Transverse colon (tissue), 4 donors: ENCODE data around the gene HEXD.

Experiments
- POLR2AphosphoS5 ChIP-seq, 3 donors: sonication (generic); formaldehyde crosslinking; IDR thresholded peaks; one replicate each; pipeline ENCODE4 v1.6.1; 2016; ENCODE audit warnings: antibody characterized with exemption in 3 of 3
- TF ChIP-seq, protein P1 (sequence below), 5 experiments: fragments of 200-600 bp in 3 of 5; fragments of 450-650 bp in 2 of 5; sonication (generic) in 3 of 5; IDR thresholded peaks; 1 replicate in 2 of 5; 2 replicates in 3 of 5; pipeline ENCODE4 v1.5.1; 2016 to 2017; ENCODE audit warnings: antibody characterized with exemption in 5 of 5, inconsistent platforms in 3 of 5, mild to moderate bottlenecking in 2 of 5, moderate library complexity in 1 of 5

DNA sequence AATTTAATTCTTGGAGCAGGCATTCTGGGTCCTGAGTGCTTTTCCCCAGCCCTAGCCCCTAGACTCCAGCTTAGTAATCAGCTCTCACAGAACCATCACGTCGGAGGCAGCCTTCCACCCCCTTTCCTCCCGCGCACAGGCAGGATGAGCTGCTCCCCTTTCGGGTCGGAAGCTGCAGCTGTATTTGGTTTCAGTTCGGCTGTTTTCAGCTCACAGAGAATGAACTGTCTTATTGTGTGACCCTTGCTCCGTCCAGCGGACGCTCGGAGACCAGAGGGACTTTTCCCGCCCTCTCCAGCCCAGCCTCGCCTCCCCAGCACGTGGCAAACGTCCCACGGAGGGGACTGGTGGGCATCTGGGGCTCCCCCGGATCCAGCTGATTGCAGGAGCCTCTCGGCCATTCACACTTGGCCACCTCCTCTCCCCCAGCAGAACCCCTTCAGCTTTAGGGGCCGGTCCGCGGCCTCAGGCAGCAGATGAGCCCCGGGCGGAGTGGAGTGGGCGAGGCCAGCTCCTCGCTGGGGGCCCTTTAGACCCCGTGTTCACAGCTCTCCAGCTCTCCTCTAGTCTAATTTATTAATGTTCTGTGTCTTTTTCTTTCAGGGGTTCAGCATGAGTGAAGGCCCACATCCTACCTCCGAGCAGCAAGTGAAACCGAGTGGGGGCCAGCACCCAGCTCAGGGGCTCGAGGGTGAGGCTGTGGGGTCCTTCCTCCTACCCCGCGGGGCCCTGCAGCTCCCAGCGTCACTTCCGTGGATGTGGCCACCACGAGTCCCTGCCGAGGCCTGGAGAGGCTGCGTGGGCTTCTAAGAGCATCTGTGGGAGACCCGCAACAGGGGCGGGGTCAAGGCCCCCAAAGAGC lies 47.4 kb upstream of the HEXD start:
- TF ChIP-seq, protein P1, sequence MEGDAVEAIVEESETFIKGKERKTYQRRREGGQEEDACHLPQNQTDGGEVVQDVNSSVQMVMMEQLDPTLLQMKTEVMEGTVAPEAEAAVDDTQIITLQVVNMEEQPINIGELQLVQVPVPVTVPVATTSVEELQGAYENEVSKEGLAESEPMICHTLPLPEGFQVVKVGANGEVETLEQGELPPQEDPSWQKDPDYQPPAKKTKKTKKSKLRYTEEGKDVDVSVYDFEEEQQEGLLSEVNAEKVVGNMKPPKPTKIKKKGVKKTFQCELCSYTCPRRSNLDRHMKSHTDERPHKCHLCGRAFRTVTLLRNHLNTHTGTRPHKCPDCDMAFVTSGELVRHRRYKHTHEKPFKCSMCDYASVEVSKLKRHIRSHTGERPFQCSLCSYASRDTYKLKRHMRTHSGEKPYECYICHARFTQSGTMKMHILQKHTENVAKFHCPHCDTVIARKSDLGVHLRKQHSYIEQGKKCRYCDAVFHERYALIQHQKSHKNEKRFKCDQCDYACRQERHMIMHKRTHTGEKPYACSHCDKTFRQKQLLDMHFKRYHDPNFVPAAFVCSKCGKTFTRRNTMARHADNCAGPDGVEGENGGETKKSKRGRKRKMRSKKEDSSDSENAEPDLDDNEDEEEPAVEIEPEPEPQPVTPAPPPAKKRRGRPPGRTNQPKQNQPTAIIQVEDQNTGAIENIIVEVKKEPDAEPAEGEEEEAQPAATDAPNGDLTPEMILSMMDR (IDR thresholded peaks at IDR 0.05) = no peak
- TF ChIP-seq POLR2AphosphoS5 (IDR thresholded peaks at IDR 0.05) = no peak
